Osteocyte (in vitro differentiated cells): ENCODE results near the gene BEST4. TPM values are rescaled to one million over a fixed set of nuclear protein-coding genes. Genes with fewer than 3 reads are reported as not detected.
"Not testable (repeated sequence)": the region's sequence is repeated elsewhere in the genome, so short reads cannot be mapped to it uniquely, and the experiment has no call there.

Source experiments
- DNase-seq: peaks from one replicate; pipeline ENCODE4 v3.0.0; 2021; ENCODE audit warnings: mixed read lengths; ENCODE audit not compliant: unreplicated experiment; ENCODE audit errors: extremely low spot score
- H3K27ac Mint-ChIP-seq: one replicate; pipeline ENCODE4 v1.8.0; 2021; ENCODE audit warnings: mild to moderate bottlenecking, mixed read lengths; ENCODE audit not compliant: unreplicated experiment
- H3K27me3 Mint-ChIP-seq: one replicate; pipeline ENCODE4 v1.8.0; 2021; ENCODE audit warnings: mixed read lengths; ENCODE audit not compliant: unreplicated experiment
- H3K36me3 Mint-ChIP-seq: one replicate; pipeline ENCODE4 v1.8.0; 2021; ENCODE audit warnings: mixed read lengths; ENCODE audit not compliant: unreplicated experiment
- H3K4me1 Mint-ChIP-seq: one replicate; pipeline ENCODE4 v1.8.0; 2021; ENCODE audit warnings: mixed read lengths; ENCODE audit not compliant: unreplicated experiment
- H3K4me3 Mint-ChIP-seq: one replicate; pipeline ENCODE4 v1.8.0; 2021; ENCODE audit warnings: mild to moderate bottlenecking, moderate library complexity, mixed read lengths; ENCODE audit not compliant: unreplicated experiment
- H3K9me3 Mint-ChIP-seq: one replicate; pipeline ENCODE4 v1.8.0; 2021; ENCODE audit warnings: mixed read lengths; ENCODE audit not compliant: unreplicated experiment
- CTCF ChIP-seq: fragments of 200-600 bp; sonication (generic); IDR thresholded peaks from 2 replicates; pipeline ENCODE4 v1.5.0; 2021; ENCODE audit warnings: antibody characterized with exemption, mild to moderate bottlenecking, moderate library complexity
- total RNA-seq: library from RNA; stranded (reverse); gene quantifications from 2 replicates; pipeline ENCODE4 v1.2.1, GENCODE V29; 2021

BEST4 gene
- total RNA-seq, 1 donor from 2014 or later = 0.48 TPM

GRCh38 chr1:44817771-44818495, 30.0 kb upstream of the BEST4 start:
- TF ChIP-seq CTCF = no peak
- H3K9me3 Mint-ChIP-seq = no peaks in the 10 kb centered on the region
- no peaks in the 10 kb centered on the region for H3K27me3 Mint-ChIP-seq
- peaks cover 14% of the 10 kb centered on the region for H3K36me3 Mint-ChIP-seq
- peaks cover 43% of the 10 kb centered on the region for H3K4me1 Mint-ChIP-seq
- DNase-seq = no peak
- peak overlapping the region; percentile 24 for H3K4me3 Mint-ChIP-seq
- peak overlapping the region; percentile 94 for H3K27ac Mint-ChIP-seq

GRCh38 chr1:44817307-44817706, 29.3 kb upstream of the BEST4 start:
- Mint-ChIP-seq H3K4me1 (peaks cover 46% of the 10 kb centered on the region), H3K9me3 (no peaks in the 10 kb centered on the region), H3K4me3 (no peak overlapping the region), H3K36me3 (peaks cover 14% of the 10 kb centered on the region), H3K27ac (no peak overlapping the region), H3K27me3 (no peaks in the 10 kb centered on the region)
- TF ChIP-seq CTCF = no peak
- no peak for DNase-seq

GRCh38 chr1:44815926-44816325, 28.0 kb upstream of the BEST4 start:
- not testable (repeated sequence) for H3K27ac Mint-ChIP-seq, H3K9me3 Mint-ChIP-seq, H3K27me3 Mint-ChIP-seq, H3K4me3 Mint-ChIP-seq, DNase-seq
- Mint-ChIP-seq H3K4me1 (peaks cover 60% of the 10 kb centered on the region), H3K36me3 (peaks cover 15% of the 10 kb centered on the region)

GRCh38 chr1:44812822-44813543, 25.0 kb upstream of the BEST4 start:
- H3K4me3 Mint-ChIP-seq = no peak overlapping the region
- H3K36me3 Mint-ChIP-seq = peaks cover 13% of the 10 kb centered on the region
- H3K27me3 Mint-ChIP-seq = no peaks in the 10 kb centered on the region
- no peak for DNase-seq
- H3K4me1 Mint-ChIP-seq = peaks cover 67% of the 10 kb centered on the region
- H3K27ac Mint-ChIP-seq = no peak overlapping the region
- H3K9me3 Mint-ChIP-seq = no peaks in the 10 kb centered on the region
- TF ChIP-seq CTCF = no peak

GRCh38 chr1:44811234-44811633, 23.3 kb upstream of the BEST4 start:
- peak overlapping the region; percentile 100 for H3K27ac Mint-ChIP-seq
- H3K36me3 Mint-ChIP-seq = peaks cover 16% of the 10 kb centered on the region
- H3K4me1 Mint-ChIP-seq = peaks cover 75% of the 10 kb centered on the region
- H3K9me3 Mint-ChIP-seq = no peaks in the 10 kb centered on the region
- no peaks in the 10 kb centered on the region for H3K27me3 Mint-ChIP-seq
- DNase-seq = no peak
- peak overlapping the region; percentile 44 for H3K4me3 Mint-ChIP-seq
- no peak for TF ChIP-seq CTCF

- Mint-ChIP-seq H3K4me1 (peaks cover 75% of the 10 kb centered on the region), H3K27ac (peak overlapping the region; percentile 100), H3K4me3 (peak overlapping the region; percentile 35), H3K36me3 (peaks cover 15% of the 10 kb centered on the region)
- H3K27me3 Mint-ChIP-seq, DNase-seq, H3K9me3 Mint-ChIP-seq: not testable (repeated sequence)
Observed at GRCh38 chr1:44810762-44811105, 22.8 kb upstream of the BEST4 start.
